Stimulated activated CD8-positive, alpha-beta memory T cell treated with anti-CD3 and anti-CD28 coated beads, Interleukin-12 subunit alpha, Interleukin-12 subunit beta, amount 100 ng/mL, for 24 hours (primary cell): Measurements from ENCODE around the gene COG2.
"Not testable (repeated sequence)": the region's sequence is repeated elsewhere in the genome, so short reads cannot be mapped to it uniquely, and the experiment has no call there.

Experiments used
- DNase-seq: peaks from one replicate; pipeline ENCODE4 v3.0.0-alpha.2; 2020; ENCODE audit errors: extremely low read depth

COG2 gene

DNA sequence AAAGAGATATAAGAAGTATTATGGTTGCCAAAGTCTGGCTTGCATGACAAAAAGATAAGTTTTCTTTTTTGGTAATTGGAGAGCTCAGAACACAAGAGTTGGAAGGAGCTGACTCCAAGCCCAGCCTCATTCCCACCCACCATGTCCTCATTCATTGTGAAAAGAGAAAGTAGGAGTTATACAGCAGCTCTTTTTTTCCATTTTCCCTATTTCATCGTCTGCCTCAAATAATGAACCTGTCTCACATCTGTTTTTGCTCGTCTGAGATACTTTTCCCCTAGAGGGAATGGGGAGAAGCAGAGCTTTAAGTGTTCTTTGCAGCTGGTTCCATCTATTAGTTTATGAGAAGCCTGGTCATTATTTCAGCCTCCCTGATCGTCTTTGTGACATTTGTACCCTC lies 36.9 kb downstream of the COG2 start:
- no peak for DNase-seq

DNA sequence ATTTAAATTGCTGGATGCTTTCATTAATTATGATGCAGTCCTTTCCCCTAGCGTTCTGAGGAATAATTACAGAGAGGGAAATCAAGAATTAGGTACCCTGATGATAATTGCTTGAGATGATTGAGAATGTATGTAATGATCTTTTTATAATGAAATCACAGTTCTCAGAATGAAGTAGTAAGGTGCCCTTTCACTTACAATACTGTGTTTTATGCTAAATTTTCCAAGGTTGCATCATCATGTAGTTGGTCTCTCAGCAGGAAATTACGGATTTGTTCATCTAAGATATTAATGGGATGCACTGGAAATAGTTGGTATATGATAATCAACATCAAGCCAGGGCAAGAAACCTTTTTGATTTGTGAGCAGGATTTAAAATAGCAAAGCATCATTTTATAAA lies 37.5 kb downstream of the COG2 start:
- DNase-seq: no peak

DNA sequence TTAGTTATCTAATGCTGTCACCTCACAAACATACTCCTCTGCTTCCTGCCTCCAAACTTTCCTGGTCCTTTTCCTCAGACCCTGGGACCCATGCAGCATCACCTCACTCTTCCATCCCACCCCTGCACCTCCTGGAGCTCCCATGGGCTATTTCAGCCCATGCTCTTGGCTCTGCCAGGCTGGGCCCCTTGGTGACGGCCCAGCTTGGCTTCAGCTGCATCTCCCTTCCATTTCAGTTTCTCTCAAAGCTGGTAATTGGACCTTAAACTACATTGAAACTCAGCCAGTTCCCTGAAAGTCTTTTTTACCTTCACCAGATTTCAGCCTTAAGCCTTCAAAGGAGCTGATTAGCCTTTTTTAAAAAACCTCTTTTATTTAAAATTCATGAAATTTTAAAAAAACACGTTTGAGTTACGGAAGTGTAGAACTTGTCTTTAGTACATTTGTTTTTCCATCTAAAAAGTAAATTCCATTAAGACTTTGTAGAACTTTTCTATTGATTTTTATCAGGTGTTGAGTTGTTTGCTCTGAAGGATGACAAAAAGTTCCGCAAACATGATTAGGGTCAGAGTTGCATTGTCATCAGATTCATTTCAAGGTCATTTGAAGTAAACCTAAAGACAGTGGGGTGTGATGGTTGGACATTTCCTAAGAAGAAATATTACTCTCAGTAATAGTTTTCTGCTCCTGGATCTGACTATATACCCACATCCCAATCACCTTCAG lies 38.2 kb downstream of the COG2 start:
- no peak for DNase-seq

DNA sequence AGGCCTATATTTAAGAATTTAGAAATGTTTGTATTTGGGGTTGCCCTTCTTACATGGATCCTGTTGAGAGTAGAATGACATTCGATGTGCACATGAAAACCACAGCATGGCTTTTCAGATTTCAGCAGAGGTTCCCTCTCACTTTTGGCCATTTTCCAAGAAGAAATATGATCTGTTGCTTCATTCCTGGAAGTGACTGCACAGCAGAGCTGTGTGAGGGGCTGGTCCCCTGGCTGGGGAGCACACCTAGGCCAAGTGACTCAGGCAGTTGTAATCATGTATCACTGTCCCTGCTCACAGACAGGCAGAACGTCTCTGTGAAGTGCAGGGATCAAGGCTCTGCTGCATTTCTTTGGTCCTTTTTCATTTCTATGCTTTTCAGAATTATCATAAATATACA lies 39.3 kb downstream of the COG2 start:
- no peak for DNase-seq

DNA sequence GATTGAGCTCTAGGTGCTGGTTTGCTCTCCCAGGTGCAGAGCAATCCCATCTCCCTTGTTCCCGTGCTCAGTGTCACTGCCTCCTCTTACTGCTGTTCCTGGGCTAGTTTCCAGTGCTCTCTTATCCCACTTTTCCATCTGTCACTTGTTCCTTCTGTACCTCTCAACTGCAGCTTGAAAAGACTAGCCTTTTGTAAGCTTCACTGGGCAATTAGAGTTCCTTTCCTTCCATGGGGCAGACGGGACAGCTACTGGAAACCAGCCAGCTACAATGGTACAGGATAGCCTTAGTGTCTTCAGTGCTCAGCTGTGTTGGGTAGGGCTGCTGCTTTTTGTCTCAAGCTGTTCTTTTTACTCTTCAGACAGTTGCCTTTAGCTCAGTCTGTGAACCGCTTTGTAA lies 40.0 kb downstream of the COG2 start:
- DNase-seq: no peak

DNA sequence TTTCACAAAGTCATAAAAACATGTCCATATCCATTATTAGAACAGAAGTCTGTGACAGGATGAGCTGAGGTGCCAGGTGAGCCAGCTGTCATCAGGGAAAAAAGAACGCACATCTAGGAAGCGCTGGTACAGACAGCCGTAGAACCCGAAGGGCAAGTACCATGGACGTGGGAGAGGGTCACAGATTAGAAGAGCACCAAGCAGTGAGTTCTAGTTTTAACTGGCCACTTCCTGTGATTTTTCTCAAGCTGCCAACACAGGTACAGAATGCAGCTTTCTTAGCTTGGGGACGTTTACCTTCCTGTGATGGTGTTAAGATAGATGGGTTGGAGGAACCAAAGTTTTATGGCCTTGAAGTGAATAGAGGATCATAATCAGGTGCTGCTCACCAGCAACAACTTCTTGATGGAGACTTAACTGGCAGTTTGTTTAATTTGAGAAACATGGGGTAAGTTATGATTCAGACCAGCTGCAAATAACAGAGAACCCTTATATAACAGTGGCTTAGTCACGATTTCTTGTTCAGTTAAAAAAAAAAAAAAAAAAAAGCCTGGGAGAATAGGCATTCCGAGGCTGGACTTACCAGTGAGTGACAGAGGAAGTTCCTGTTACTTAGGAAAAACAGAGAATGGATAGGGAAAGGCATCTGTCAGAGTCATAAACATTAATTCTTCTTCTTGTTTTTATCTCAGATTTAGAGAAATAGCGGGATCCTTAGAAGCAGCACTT lies 40.8 kb downstream of the COG2 start:
- no peak for DNase-seq

DNA sequence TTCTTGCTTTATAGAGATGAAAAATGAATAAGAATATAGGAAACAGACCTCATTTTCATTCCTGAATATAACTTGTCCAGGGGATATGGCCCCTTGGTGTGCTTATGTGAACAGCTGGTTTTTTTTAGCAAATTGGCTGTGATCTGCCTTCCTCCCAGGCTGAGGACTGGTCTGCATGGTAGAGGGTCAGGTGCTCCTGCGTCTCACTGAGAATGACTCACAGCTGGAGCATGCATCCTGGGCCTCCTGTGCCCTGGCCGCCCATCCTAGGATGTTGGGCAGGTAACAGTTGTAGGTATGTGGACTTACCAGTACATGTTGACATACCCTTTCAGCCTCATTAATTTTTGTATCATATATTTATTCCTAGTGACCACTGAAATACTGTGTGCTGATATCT lies 41.9 kb downstream of the COG2 start:
- DNase-seq: no peak

DNA sequence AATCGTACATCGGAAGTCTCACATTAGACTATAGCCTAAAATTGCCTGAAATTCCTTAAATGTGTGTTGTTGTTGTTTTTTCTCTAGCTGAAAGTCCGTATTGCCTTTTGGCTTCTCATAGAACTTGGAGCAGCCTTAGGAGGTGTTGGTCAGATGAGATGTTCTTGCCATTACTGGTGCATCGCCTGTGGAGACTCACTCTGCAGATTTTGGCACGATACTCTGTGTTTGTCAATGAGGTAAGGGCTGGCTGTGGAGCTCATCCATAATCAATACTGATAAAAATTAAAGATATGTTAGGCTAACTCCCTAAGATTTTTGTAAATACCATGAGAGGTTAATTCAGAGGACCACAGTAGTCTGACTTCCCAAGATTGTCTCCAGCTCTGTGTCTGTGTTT lies 42.7 kb downstream of the COG2 start:
- no peak for DNase-seq

DNA sequence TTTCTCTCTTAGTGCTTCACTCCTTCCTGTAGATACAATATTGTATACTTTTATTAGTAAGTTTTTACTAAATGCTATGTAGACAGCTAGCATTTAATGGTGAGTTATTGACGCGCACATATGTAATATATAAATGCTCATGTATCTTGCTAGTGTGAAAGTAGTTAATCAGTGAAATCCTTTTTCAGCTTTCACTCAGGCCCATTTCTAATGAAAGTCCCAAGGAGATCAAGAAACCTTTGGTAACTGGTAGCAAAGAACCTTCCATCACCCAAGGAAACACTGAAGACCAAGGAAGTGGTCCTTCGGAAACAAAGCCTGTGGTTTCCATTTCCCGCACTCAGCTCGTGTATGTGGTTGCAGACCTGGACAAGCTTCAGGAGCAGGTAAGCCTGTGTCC lies 44.5 kb downstream of the COG2 start:
- no peak for DNase-seq

DNA sequence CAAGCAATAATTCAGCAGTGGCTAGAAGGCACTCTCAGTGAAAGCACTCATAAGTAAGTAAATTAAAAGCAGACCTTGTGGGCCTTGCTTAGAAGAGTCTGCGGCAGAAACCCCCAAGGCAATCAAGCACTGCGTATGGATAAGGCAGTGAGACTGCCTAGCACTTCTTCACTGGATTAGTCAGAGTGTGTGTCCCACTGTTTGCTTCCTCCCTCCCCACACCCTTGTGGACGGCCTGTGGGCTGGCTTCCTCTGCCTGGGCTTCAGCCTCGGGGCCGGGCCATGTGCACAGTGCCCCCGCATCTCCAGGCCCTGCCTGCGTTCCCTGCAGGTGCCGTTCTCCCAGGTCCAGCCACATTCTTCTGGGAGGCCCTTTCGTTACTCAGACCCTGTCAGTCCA lies 47.8 kb downstream of the COG2 start:
- DNase-seq: no peak

DNA sequence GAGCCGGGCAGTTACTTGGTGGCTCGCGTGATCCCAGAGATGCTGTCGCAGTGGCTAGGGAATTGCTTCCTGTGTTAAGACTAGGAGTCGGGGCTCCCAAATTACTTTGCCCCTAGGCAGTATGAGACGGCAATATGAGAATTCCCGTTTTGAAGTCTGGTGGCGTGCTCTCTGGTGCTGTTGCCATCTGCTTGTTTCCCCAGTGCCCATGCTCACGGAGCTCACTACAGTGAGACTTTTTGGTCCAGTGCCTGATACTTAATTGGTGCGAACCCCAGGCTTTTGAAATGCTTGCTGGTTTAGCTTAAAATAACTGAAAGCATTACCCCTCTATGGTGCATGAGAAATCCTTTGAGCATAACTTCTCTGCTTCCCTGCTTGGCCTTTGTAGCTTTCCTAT lies 49.3 kb downstream of the COG2 start:
- no peak for DNase-seq

DNA sequence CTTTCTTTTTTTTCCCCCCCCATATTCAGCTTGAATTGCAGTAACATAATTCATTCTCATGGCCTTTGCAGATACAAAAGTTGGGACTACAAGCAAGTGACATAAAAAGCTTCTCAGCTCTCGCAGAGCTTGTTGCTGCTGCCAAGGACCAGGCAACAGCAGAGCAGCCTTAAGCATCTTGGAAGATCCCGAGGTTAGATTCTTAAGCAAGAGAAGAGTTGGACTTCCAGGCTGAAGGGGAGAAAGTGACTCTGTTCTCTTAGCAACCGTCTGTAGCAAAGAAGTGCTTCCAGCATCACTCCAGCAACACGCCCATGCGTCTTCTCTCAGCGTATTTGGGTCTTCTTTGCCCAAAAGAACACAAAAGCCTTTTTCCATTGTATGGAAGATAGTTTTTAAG lies 50.9 kb downstream of the COG2 start:
- DNase-seq: no peak

DNA sequence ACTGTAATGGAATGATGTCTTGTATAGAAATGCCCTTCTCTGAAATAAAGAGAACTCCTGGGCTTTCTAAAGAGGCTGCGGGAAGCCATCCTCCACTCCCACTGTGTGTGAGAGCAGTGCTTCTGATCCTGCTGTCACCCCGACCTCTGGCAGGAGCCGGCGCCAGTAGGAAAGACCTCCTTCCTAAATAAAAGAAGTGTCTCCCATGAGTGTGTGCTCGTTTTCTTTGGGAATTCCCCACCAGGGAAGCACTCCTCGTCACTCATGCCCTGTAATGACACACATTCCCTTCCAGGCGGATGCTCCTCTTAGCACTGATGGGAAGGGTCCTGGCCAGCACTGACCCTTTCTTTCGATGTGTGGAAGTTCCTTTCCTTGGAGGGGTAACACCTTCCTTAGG lies 51.5 kb downstream of the COG2 start:
- DNase-seq: no peak

DNA sequence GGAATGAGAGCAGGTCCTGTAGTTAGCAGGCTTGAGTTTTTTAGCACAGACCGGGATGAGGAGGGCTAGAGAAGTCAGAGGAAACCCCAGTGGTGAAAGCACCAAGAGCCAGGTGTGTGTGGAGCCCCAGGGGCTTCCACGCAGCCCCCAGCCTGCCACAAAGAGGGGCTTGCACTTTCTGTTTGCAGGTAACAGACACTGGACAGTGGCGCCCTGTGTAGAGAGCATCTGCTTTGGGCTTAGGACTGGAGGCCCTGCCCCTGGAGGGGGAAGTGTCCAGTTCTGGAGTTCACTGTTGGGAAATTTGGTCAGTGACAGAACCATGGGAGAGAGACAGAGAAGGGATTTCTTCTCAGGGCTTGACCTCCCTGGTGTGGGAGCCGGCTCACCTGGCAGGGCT lies 52.2 kb downstream of the COG2 start:
- DNase-seq: no peak

DNA sequence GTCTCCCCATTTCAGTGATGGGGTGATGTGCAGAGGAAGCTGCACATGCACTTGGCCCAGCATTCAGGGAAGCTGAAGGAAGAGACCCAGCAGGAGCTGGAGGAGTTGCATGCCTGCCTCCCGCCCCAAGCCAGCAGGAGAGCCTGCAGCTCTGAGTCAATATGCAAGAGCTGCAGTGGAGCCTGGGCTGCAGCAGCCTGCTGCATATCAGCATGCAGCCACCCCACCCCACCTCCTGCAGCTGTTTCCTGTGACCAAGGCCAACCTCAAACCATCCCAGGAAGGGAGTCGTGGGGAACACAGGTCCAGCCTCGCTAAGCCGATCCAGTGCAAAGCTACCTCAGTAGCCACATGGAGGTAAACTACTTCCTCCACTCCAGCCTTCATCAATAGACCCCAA lies 52.7 kb downstream of the COG2 start:
- no peak for DNase-seq

DNA sequence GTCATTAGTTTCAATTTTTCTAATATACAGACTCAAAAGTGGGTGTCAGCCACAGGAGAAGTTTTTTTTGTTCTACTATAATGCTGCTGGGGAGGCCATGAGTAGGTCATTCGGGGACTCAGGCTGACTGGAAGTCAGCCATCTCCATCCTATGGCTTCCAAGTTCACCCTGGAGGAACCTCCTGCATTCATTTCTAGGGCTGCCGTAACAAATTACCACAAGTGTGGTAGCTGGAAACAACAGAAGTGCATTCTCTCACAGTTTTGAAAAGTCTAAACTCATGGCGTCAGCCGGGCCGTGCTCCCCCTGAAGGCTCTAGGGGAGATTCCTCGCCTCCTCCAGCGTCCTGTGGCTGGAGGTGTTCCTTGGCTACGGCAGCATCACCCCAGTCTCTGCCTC lies 53.9 kb downstream of the COG2 start:
- no peak for DNase-seq

DNA sequence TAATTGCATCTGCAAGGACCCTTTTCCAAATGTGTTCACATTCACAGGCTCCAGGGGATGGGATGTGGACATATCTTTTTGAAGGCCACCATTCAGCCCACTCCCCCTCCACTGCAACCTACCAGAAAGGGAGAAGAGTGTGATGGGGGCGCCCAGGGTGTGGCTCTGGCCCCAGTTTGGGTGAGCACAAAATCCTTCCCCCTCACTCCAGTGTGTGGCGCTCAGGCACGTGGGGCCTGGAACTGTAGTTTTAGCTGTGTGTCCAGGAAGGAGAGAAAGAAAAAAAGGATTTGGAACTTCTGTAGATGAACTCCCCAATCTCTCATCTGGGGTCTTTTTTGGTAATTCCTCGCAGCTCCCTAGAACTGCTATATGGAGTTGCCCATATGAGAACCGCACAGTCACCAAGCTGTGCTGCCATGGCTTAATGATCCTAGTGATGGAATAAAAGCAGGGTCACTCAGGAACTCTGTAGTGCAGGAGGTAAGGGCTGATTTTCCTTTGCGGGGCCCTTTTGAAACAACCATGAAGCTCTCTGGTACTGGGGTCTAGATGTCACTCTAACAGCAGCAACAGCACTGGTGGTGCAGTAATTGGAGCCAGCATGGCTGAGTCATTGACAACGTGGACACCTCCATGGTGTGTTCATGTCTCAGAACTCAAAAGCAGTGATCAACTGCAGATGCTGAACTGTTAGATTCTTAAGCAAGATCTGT lies 54.6 kb downstream of the COG2 start:
- DNase-seq: no peak

DNA sequence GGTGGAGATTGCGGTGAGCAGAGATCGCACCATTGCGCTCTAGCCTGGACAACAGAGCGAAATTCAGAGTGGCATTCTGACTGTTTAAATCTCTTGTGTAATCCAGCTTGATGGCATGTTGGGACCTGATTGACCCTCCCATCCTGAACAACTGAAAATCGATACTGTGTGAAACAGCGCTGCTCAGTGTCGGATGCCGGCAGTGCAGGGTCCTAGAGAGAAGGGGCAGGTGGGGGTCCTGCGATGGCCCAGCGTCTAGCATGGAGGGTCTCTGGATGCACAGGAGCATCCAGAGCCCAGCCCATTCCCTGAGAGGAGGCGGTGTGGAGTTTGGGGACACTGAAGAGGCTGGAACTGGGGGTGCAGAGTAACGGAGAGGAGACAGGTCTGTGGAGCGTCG lies 55.8 kb downstream of the COG2 start:
- no peak for DNase-seq

DNA sequence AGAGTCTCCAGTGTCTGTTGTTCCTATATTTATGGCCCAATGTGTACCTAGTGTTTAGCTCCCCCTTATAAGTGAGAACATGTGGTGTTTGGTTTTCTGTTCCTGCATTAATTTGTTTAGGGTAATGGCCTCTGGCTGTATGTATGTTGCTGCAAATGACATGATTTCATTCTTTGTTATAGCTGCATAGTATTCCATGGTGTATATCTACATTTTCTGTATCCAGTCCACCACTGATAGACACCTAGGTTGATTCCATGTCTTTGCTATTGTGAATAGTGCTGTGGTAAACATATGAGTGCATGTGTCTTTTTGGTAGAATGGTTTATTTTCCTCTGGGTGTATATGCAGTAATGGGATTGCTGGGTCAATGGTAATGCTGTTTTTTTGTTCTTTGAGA lies 56.7 kb downstream of the COG2 start:
- DNase-seq: not testable (repeated sequence)

DNA sequence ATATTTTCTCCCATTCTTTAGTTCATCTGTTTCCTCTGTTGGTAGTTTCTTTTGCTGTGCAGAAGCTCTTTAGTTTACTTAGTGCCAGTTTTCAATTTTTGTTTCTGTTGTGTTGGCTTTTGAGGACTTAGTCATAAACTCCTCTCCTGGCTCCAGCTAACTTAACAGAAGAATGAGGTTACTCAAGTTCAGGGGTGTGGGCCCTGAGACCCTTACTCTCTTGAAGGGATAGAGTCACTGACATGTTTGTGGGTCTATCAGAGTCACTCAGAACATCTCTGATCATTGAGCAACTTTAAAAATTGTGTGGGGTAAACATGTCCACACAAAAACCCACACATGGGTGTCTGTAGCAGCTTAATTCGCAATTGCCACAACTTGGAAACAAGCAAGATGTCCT lies 57.4 kb downstream of the COG2 start:
- DNase-seq: no peak

DNA sequence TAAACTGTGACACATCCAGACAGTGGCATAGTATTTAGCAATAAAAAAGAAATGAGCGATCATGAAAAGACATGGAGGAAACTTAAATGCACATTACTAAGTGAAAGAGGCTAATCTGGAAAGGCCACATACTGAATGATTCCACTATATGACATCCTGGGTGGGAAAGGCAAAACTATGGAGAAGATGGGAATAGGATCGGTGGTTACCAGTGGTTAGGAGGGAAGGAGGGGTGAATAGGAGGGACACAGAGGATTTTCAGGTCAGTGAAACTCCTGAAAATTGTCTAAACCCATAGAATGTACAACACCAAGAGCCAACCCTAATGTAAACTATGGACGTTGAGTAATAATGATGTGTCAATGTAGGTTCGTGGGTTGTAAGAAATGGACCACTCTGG lies 57.9 kb downstream of the COG2 start:
- DNase-seq: no peak

DNA sequence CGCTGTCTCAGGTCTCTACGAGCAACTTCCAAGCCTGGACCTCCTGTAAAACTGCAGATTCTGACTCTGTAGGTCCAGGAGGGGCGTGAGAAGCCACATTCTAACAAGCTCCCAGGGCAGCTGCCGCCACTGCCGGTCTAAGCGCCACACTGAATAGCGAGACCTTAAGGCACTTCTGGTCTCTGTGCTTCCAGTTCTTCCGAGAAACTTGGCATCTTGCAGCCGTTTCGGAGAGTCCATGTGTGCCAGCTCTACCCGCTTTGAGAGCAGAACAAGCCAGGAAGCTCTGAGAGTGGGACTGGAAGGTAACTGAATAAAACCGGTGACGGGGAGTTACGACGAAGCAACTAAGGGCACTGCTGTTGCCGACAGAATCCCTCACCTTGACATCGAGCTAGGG lies 59.2 kb downstream of the COG2 start:
- no peak for DNase-seq
